GM13976 (cell line): ENCODE results near the gene CLDN6.

Experiments
- DNase-seq: peaks from one replicate; pipeline ENCODE4 v3.0.0; 2012; ENCODE audit warnings: low spot score
- CTCF ChIP-seq: IDR thresholded peaks from 2 replicates; pipeline ENCODE4 v1.5.1; 2012; ENCODE audit warnings: borderline replicate concordance, mild to moderate bottlenecking; ENCODE audit not compliant: insufficient read depth; ENCODE audit errors: extremely low read depth, missing control alignments, control extremely low read depth
- in situ Hi-C: fragments of 300-500 bp; cut with MboI; formaldehyde crosslinking; loops from one replicate; pipeline ENCODE4 v1.12.0; 2022; ENCODE audit warnings: low sequenced_read_pairs, mixed read lengths, inconsistent platforms; ENCODE audit not compliant: unreplicated experiment

Gene CLDN6

GRCh38 chr16:3049921-3050481 lies 32.0 kb upstream of the CLDN6 start:
- in situ Hi-C loops, result no loop called here
- peak; percentile 16 for DNase-seq
- no peak for TF ChIP-seq CTCF

- no peak for DNase-seq
- in situ Hi-C loops, result no loop called here
- no peak for TF ChIP-seq CTCF
Observed at GRCh38 chr16:3047387-3047720, 29.4 kb upstream of the CLDN6 start.

- in situ Hi-C loops, result no loop called here
- no peak for TF ChIP-seq CTCF
- DNase-seq, result peak; percentile 59
Observed at GRCh38 chr16:3046641-3047386, 28.8 kb upstream of the CLDN6 start.

GRCh38 chr16:3045758-3046640 lies 28.0 kb upstream of the CLDN6 start, which contains the start of gene MMP25:
Gene MMP25, plus strand, starts transcription at chr16:3046561. Its CDS starts 357 bp downstream, at chr16:3046918.
- DNase-seq, result peak; percentile 79
- in situ Hi-C loops, result no loop called here
- no peak for TF ChIP-seq CTCF

GRCh38 chr16:3044708-3045107 lies 26.7 kb upstream of the CLDN6 start:
- in situ Hi-C loops, result no loop called here
- no peak for DNase-seq
- TF ChIP-seq CTCF, result no peak

- in situ Hi-C loops, result no loop called here
- TF ChIP-seq CTCF, result no peak
- no peak for DNase-seq
Observed at GRCh38 chr16:3042376-3042775, 24.4 kb upstream of the CLDN6 start.
